Activated T-cell treated with anti-CD3 and anti-CD28 coated beads for 48 hours (primary cell): ENCODE data around the gene OTC.

Experiments
- DNase-seq: peaks from one replicate; pipeline ENCODE4 v3.0.0-alpha.2; 2020; ENCODE audit warnings: low read depth

Gene OTC

GRCh38 chrX:38352362-38352761 is at the start of gene OTC:
Gene OTC (plus strand): TSS chrX:38352604. CDS start chrX:38352697, 93 bp downstream.
- no peak for DNase-seq

GRCh38 chrX:38304010-38304409 is 48.4 kb upstream of the OTC start:
- DNase-seq, result no peak

GRCh38 chrX:38305971-38306370 is 46.4 kb upstream of the OTC start:
- no peak for DNase-seq

GRCh38 chrX:38311743-38312142 is 40.7 kb upstream of the OTC start:
- DNase-seq, result no peak

- no peak for DNase-seq
Observed at GRCh38 chrX:38312436-38312835, 40.0 kb upstream of the OTC start.

GRCh38 chrX:38313190-38313589 is 39.2 kb upstream of the OTC start:
- DNase-seq, result no peak

GRCh38 chrX:38315186-38315585 is 37.2 kb upstream of the OTC start:
- no peak for DNase-seq

GRCh38 chrX:38318196-38318595 is 34.2 kb upstream of the OTC start:
- DNase-seq, result no peak

GRCh38 chrX:38318606-38319005 is 33.8 kb upstream of the OTC start:
- no peak for DNase-seq

- no peak for DNase-seq
Observed at GRCh38 chrX:38320819-38321218, 31.6 kb upstream of the OTC start.

GRCh38 chrX:38326086-38326485 is 26.3 kb upstream of the OTC start:
- DNase-seq, result no peak

- peak; percentile 87 for DNase-seq
Observed at GRCh38 chrX:38327007-38327774, 25.2 kb upstream of the OTC start, which contains the start of gene RPGR. Gene RPGR (minus strand): TSS chrX:38327509. CDS start chrX:38327367, 142 bp downstream.

- DNase-seq, result no peak
Observed at GRCh38 chrX:38327775-38328081, 24.7 kb upstream of the OTC start.

GRCh38 chrX:38332505-38332904 is 19.9 kb upstream of the OTC start:
- DNase-seq, result no peak

- DNase-seq, result no peak
Observed at GRCh38 chrX:38335382-38335781, 17.0 kb upstream of the OTC start.

- no peak for DNase-seq
Observed at GRCh38 chrX:38336538-38337240, 15.7 kb upstream of the OTC start.

- no peak for DNase-seq
Observed at GRCh38 chrX:38341442-38341841, 11.0 kb upstream of the OTC start.

GRCh38 chrX:38342853-38343778 is 9.3 kb upstream of the OTC start:
- no peak for DNase-seq

- no peak for DNase-seq
Observed at GRCh38 chrX:38346150-38346549, 6.3 kb upstream of the OTC start.

GRCh38 chrX:38347136-38347535 is 5.3 kb upstream of the OTC start:
- DNase-seq, result no peak

GRCh38 chrX:38351346-38351745 is 1.1 kb upstream of the OTC start:
- no peak for DNase-seq

GRCh38 chrX:38356401-38356800 is 4.0 kb downstream of the OTC start:
- DNase-seq, result no peak
